HG03066 (cell line): ENCODE measurements around the gene RABGAP1.

ENCODE experiments used
- ATAC-seq: cut with Tn5 transposase; IDR thresholded peaks from one replicate; pipeline ENCODE4 v1.9.1; 2021; ENCODE audit warnings: low read depth; ENCODE audit not compliant: unreplicated experiment

The RABGAP1 gene

GRCh38 chr9:123073441-123073840 lies 132.6 kb downstream of the RABGAP1 start:
- no peak for ATAC-seq

GRCh38 chr9:123073991-123074422 lies 133.2 kb downstream of the RABGAP1 start:
- no peak for ATAC-seq

- ATAC-seq, result no peak
These were observed 133.8 kb downstream of the RABGAP1 start for GRCh38 chr9:123074628-123075027.

- no peak for ATAC-seq
These were observed 139.6 kb downstream of the RABGAP1 start for GRCh38 chr9:123080444-123080843.

- ATAC-seq, result no peak
These were observed 141.0 kb downstream of the RABGAP1 start for GRCh38 chr9:123081824-123082223.

GRCh38 chr9:123083680-123084079 lies 142.9 kb downstream of the RABGAP1 start:
- ATAC-seq, result no peak

- ATAC-seq, result no peak
These were observed 143.4 kb downstream of the RABGAP1 start for GRCh38 chr9:123084256-123084655.

- ATAC-seq, result no peak
These were observed 145.1 kb downstream of the RABGAP1 start for GRCh38 chr9:123085916-123086315.

GRCh38 chr9:123087359-123087888 lies 146.6 kb downstream of the RABGAP1 start:
- no peak for ATAC-seq

- no peak for ATAC-seq
These were observed 148.2 kb downstream of the RABGAP1 start for GRCh38 chr9:123089040-123089439.

GRCh38 chr9:123089790-123090189 lies 149.0 kb downstream of the RABGAP1 start:
- no peak for ATAC-seq

GRCh38 chr9:123090198-123090896 lies 149.5 kb downstream of the RABGAP1 start:
- ATAC-seq, result no peak

- no peak for ATAC-seq
These were observed 150.1 kb downstream of the RABGAP1 start for GRCh38 chr9:123090956-123091355.

- no peak for ATAC-seq
These were observed 150.6 kb downstream of the RABGAP1 start for GRCh38 chr9:123091459-123091858.

GRCh38 chr9:123093141-123093540 lies 152.3 kb downstream of the RABGAP1 start:
- no peak for ATAC-seq

GRCh38 chr9:123096987-123097386 lies 156.2 kb downstream of the RABGAP1 start:
- ATAC-seq, result no peak

GRCh38 chr9:123097430-123098095 lies 156.7 kb downstream of the RABGAP1 start:
- no peak for ATAC-seq

- no peak for ATAC-seq
These were observed 157.3 kb downstream of the RABGAP1 start for GRCh38 chr9:123098096-123098459.

- no peak for ATAC-seq
These were observed 158.2 kb downstream of the RABGAP1 start for GRCh38 chr9:123099042-123099441.

GRCh38 chr9:123099548-123099947 lies 158.7 kb downstream of the RABGAP1 start:
- no peak for ATAC-seq

- ATAC-seq, result no peak
These were observed 161.7 kb downstream of the RABGAP1 start for GRCh38 chr9:123102375-123103113.
